HepG2 (cell line): ENCODE results near the gene EIF4G3. TPM values are rescaled to one million over a fixed set of nuclear protein-coding genes. Genes with fewer than 3 reads are reported as not detected.

Source experiments
- KIAA2018 ChIP-seq: sonication (generic); formaldehyde crosslinking; IDR thresholded peaks from 2 replicates; pipeline ENCODE4 v1.5.0; 2020; ENCODE audit warnings: mild to moderate bottlenecking, missing genetic modification reagents, borderline replicate concordance
- MBD4 ChIP-seq: IDR thresholded peaks from 2 replicates; pipeline ENCODE4 v1.6.1; 2012; ENCODE audit warnings: low read length, inconsistent platforms, borderline replicate concordance
- MLX ChIP-seq: IDR thresholded peaks from 2 replicates; pipeline ENCODE4 v1.6.1; 2016
- RARG ChIP-seq: sonication (generic); formaldehyde crosslinking; IDR thresholded peaks from 2 replicates; pipeline ENCODE4 v1.4.0; 2020; ENCODE audit warnings: low read depth, mild to moderate bottlenecking, missing genetic modification reagents
- THRA ChIP-seq: sonication (generic); formaldehyde crosslinking; IDR thresholded peaks from 2 replicates; pipeline ENCODE4 v1.4.0; 2020; ENCODE audit warnings: missing genetic modification reagents, borderline replicate concordance
- ZBTB33 ChIP-seq: sonication (generic); formaldehyde crosslinking; IDR thresholded peaks from 2 replicates; pipeline ENCODE4 v1.4.0; 2020; ENCODE audit warnings: missing genetic modification reagents
- ZNF331 ChIP-seq: sonication (generic); formaldehyde crosslinking; IDR thresholded peaks from 2 replicates; pipeline ENCODE4 v1.4.0; 2020; ENCODE audit warnings: missing genetic modification reagents
- ZSCAN25 ChIP-seq: sonication (generic); formaldehyde crosslinking; IDR thresholded peaks from 2 replicates; pipeline ENCODE4 v1.8.0; 2022; ENCODE audit warnings: mild to moderate bottlenecking, missing genetic modification reagents
- polyA plus RNA-seq, 8 experiments: library from polyadenylated mRNA; depleted of rRNA in 3 of 8; stranded (reverse) in 7 of 8; unstranded in 1 of 8; fragments of >200 nt; fragmentation: Illumina TruSeq in 4 of 8; extraction: Trizol in 4 of 8; gene quantifications; 2 replicates each; pipeline versions ENCODE4 v1.2.1 to v1.2.3, GENCODE V29; 2011 to 2016; ENCODE audit warnings: low read depth in 4 of 8, missing spikeins in 1 of 8, mixed read lengths in 1 of 8; ENCODE audit not compliant: insufficient read depth in 1 of 8
- total RNA-seq, 5 experiments: library from RNA; depleted of rRNA; stranded (reverse); fragments of >200 nt; fragmentation: Illumina TruSeq; extraction: Trizol; gene quantifications; 2 replicates each; pipeline ENCODE4 v1.2.3, GENCODE V29; 2016; ENCODE audit warnings: low read depth in 1 of 5
- TF ChIP-seq, protein P1 (sequence below): sonication (generic); formaldehyde crosslinking; conservative IDR thresholded peaks from 2 replicates; pipeline ENCODE4 v1.8.0; 2022; ENCODE audit warnings: low read depth, missing genetic modification reagents
- TF ChIP-seq, protein P2 (sequence below): IDR thresholded peaks from 2 replicates; pipeline ENCODE4 v1.6.1; 2016; ENCODE audit warnings: low read depth
- TF ChIP-seq, protein P3 (sequence below), 2 experiments: sonication (generic) in 1 of 2; formaldehyde crosslinking in 1 of 2; IDR thresholded peaks; 2 replicates each; pipeline versions ENCODE4 v1.4.0 to v1.6.1; 2018 to 2020; ENCODE audit warnings: missing genetic modification reagents in 2 of 2, borderline replicate concordance in 1 of 2, low read depth in 1 of 2, mild to moderate bottlenecking in 1 of 2, missing biosample characterization in 1 of 2

The EIF4G3 gene
- total and polyA plus RNA-seq, 2 of the 13 experiments (the other 11 are each of a cell fraction or from before 2014, with no cell fraction given): 22.2 to 27.6 TPM

DNA sequence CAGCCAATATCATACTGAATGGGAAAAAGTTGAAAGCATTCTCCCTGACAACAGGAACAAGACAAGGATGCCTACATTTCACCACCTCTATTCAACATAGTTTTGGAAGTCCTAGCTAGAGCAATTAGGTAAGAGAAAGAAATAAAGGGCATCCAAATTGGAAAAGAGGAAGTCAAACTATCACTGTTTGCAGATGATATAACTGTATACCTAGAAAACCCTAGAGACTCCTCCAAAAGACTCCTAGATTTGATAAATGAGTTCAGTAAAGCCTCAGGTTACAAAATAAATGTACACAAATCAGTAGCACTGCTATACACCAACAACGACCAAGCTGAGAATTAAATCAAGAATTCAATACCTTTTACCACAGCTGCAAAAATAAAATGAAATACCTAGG lies 218.3 kb downstream of the EIF4G3 start (continued):
- TF ChIP-seq KIAA2018 (CRISPR knock-in tag): no peak
- TF ChIP-seq, protein P1, sequence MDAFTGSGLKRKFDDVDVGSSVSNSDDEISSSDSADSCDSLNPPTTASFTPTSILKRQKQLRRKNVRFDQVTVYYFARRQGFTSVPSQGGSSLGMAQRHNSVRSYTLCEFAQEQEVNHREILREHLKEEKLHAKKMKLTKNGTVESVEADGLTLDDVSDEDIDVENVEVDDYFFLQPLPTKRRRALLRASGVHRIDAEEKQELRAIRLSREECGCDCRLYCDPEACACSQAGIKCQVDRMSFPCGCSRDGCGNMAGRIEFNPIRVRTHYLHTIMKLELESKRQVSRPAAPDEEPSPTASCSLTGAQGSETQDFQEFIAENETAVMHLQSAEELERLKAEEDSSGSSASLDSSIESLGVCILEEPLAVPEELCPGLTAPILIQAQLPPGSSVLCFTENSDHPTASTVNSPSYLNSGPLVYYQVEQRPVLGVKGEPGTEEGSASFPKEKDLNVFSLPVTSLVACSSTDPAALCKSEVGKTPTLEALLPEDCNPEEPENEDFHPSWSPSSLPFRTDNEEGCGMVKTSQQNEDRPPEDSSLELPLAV (CRISPR knock-in tag): no peak
- no peak for TF ChIP-seq ZSCAN25
- no peak for TF ChIP-seq MLX
- no peak for TF ChIP-seq ZNF331 (CRISPR knock-in tag)
- TF ChIP-seq ZBTB33 (CRISPR knock-in tag): no peak
- no peak for TF ChIP-seq MBD4
- TF ChIP-seq, protein P2, sequence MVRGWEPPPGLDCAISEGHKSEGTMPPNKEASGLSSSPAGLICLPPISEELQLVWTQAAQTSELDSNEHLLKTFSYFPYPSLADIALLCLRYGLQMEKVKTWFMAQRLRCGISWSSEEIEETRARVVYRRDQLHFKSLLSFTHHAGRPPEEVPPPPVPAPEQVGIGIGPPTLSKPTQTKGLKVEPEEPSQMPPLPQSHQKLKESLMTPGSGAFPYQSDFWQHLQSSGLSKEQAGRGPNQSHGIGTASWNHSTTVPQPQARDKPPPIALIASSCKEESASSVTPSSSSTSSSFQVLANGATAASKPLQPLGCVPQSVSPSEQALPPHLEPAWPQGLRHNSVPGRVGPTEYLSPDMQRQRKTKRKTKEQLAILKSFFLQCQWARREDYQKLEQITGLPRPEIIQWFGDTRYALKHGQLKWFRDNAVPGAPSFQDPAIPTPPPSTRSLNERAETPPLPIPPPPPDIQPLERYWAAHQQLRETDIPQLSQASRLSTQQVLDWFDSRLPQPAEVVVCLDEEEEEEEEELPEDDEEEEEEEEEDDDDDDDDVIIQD: no peak
- TF ChIP-seq RARG: no peak
- TF ChIP-seq THRA (CRISPR knock-in tag): no peak
- TF ChIP-seq, protein P3, sequence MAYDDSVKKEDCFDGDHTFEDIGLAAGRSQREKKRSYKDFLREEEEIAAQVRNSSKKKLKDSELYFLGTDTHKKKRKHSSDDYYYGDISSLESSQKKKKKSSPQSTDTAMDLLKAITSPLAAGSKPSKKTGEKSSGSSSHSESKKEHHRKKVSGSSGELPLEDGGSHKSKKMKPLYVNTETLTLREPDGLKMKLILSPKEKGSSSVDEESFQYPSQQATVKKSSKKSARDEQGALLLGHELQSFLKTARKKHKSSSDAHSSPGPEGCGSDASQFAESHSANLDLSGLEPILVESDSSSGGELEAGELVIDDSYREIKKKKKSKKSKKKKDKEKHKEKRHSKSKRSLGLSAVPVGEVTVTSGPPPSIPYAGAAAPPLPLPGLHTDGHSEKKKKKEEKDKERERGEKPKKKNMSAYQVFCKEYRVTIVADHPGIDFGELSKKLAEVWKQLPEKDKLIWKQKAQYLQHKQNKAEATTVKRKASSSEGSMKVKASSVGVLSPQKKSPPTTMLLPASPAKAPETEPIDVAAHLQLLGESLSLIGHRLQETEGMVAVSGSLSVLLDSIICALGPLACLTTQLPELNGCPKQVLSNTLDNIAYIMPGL (CRISPR knock-in tag; IDR thresholded peaks at IDR 0.05; ENCODE audit: borderline replicate concordance in 1 of 2, low read depth in 1 of 2): no peak
